NCI-H524 (cell line): Measurements from ENCODE around the gene PDGFRB.
A peak's percentile ranks its signal among the peaks of the same experiment; 100 is the strongest.

Source experiments
- DNase-seq, 2 experiments: peaks; one replicate each; lab custom pipeline; 2025; lab: John Stamatoyannopoulos, UW

Gene PDGFRB

GRCh38 chr5:150163035-150163434 lies 7.4 kb upstream of the PDGFRB start:
- no peak for DNase-seq

GRCh38 chr5:150162142-150162513 lies 6.5 kb upstream of the PDGFRB start:
- no peak for DNase-seq

- peak; percentile 57 to 60 for DNase-seq
Observed at GRCh38 chr5:150161242-150162141, 5.8 kb upstream of the PDGFRB start.

GRCh38 chr5:150160448-150161081 lies 4.9 kb upstream of the PDGFRB start:
- peak; percentile 20 to 53 for DNase-seq

- peak in 1 of 2 experiments; percentile 34 for DNase-seq
Observed at GRCh38 chr5:150159741-150160179, 4.1 kb upstream of the PDGFRB start.

- DNase-seq: no peak
Observed at GRCh38 chr5:150159031-150159430, 3.4 kb upstream of the PDGFRB start.

GRCh38 chr5:150158170-150158949 lies 2.7 kb upstream of the PDGFRB start:
- DNase-seq: peak in 1 of 2 experiments; percentile 3

GRCh38 chr5:150157168-150157567 lies 1.5 kb upstream of the PDGFRB start:
- no peak for DNase-seq

GRCh38 chr5:150156540-150156939 lies 895 bp upstream of the PDGFRB start:
- no peak for DNase-seq

- DNase-seq: no peak
Observed at GRCh38 chr5:150156027-150156368, 353 bp upstream of the PDGFRB start.

GRCh38 chr5:150154618-150155128 lies 972 bp downstream of the PDGFRB start:
- DNase-seq: peak in 1 of 2 experiments; percentile 8

- DNase-seq: peak in 1 of 2 experiments; percentile 2
Observed at GRCh38 chr5:150153957-150154617, 1.6 kb downstream of the PDGFRB start.

GRCh38 chr5:150153483-150153882 lies 2.2 kb downstream of the PDGFRB start:
- no peak for DNase-seq

GRCh38 chr5:150152636-150153462 lies 2.8 kb downstream of the PDGFRB start:
- DNase-seq: peak; percentile 38 to 66

GRCh38 chr5:150149618-150150017 lies 6.0 kb downstream of the PDGFRB start:
- DNase-seq: no peak

GRCh38 chr5:150148117-150148927 lies 7.3 kb downstream of the PDGFRB start:
- DNase-seq: no peak

- no peak for DNase-seq
Observed at GRCh38 chr5:150147670-150148069, 8.0 kb downstream of the PDGFRB start.

GRCh38 chr5:150146862-150147601 lies 8.6 kb downstream of the PDGFRB start:
- no peak for DNase-seq

GRCh38 chr5:150146235-150146634 lies 9.4 kb downstream of the PDGFRB start:
- DNase-seq: no peak
